HuH-7 (cell line): ENCODE results near the gene MLLT11.
A peak's percentile ranks its signal among the peaks of the same experiment; 100 is the strongest.
"Not testable (repeated sequence)": the region's sequence is repeated elsewhere in the genome, so short reads cannot be mapped to it uniquely, and the experiment has no call there.

Experiments
- DNase-seq: peaks from one replicate; pipeline ENCODE4 v3.0.0; 2011; ENCODE audit warnings: low spot score

MLLT11 gene

GRCh38 chr1:151056149-151056548, 4.0 kb upstream of the MLLT11 start:
- no peak for DNase-seq

- DNase-seq = no peak
Measured at GRCh38 chr1:151058692-151059091, 1.5 kb upstream of the MLLT11 start.

GRCh38 chr1:151059109-151060006, 839 bp upstream of the MLLT11 start, which contains the start of gene CDC42SE1:
Gene CDC42SE1 (minus strand): TSS chr1:151059622. CDS start chr1:151055730, 3,892 bp downstream.
- peak; percentile 86 for DNase-seq

- DNase-seq = no peak
Measured at GRCh38 chr1:151060657-151061421, 642 bp downstream of the MLLT11 start.

GRCh38 chr1:151061704-151062103, 1.5 kb downstream of the MLLT11 start:
- DNase-seq = no peak

- no peak for DNase-seq
Measured at GRCh38 chr1:151062741-151063371, 2.7 kb downstream of the MLLT11 start.

- DNase-seq = no peak
Measured at GRCh38 chr1:151065089-151065645, 5.0 kb downstream of the MLLT11 start.

GRCh38 chr1:151067185-151067584, 7.0 kb downstream of the MLLT11 start:
- DNase-seq = no peak

- no peak for DNase-seq
Measured at GRCh38 chr1:151069103-151069486, 8.9 kb downstream of the MLLT11 start.

- DNase-seq = peak; percentile 70
Measured at GRCh38 chr1:151070474-151071276, 10.5 kb downstream of the MLLT11 start, which contains the start of gene GABPB2. Gene GABPB2 (plus strand): TSS chr1:151070761. CDS start chr1:151088190, 17,429 bp downstream.

GRCh38 chr1:151072224-151072623, 12.0 kb downstream of the MLLT11 start:
- DNase-seq = no peak

GRCh38 chr1:151085953-151086559, 25.9 kb downstream of the MLLT11 start:
- no peak for DNase-seq

GRCh38 chr1:151097426-151097825, 37.2 kb downstream of the MLLT11 start:
- not testable (repeated sequence) for DNase-seq

- DNase-seq = no peak
Measured at GRCh38 chr1:151098126-151098525, 37.9 kb downstream of the MLLT11 start.

GRCh38 chr1:151104630-151105029, 44.4 kb downstream of the MLLT11 start:
- DNase-seq = no peak

- no peak for DNase-seq
Measured at GRCh38 chr1:151106894-151107293, 46.7 kb downstream of the MLLT11 start.

- DNase-seq = no peak
Measured at GRCh38 chr1:151108331-151108730, 48.1 kb downstream of the MLLT11 start.

- no peak for DNase-seq
Measured at GRCh38 chr1:151113877-151114276, 53.7 kb downstream of the MLLT11 start.
